T47D (cell line): Measurements from ENCODE around the gene STARD10.

Experiments used
- DNase-seq, 2 experiments: peaks; one replicate each; pipeline versions ENCODE4 v3.0.0 to v3.0.0-alpha.2; 2011 to 2012; ENCODE audit warnings: low read depth in 1 of 2, low spot score in 1 of 2
- JUND ChIP-seq: IDR thresholded peaks from 2 replicates; pipeline ENCODE4 v1.6.1; 2012; ENCODE audit warnings: low read depth
- in situ Hi-C: cut with HindIII; loops from 2 replicates; pipeline ENCODE4 v1.10.0; 2016; ENCODE audit warnings: low sequenced_read_pairs, low pct_unique_long_range_greater_than_20kb

Gene STARD10, protein sequence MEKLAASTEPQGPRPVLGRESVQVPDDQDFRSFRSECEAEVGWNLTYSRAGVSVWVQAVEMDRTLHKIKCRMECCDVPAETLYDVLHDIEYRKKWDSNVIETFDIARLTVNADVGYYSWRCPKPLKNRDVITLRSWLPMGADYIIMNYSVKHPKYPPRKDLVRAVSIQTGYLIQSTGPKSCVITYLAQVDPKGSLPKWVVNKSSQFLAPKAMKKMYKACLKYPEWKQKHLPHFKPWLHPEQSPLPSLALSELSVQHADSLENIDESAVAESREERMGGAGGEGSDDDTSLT

DNA sequence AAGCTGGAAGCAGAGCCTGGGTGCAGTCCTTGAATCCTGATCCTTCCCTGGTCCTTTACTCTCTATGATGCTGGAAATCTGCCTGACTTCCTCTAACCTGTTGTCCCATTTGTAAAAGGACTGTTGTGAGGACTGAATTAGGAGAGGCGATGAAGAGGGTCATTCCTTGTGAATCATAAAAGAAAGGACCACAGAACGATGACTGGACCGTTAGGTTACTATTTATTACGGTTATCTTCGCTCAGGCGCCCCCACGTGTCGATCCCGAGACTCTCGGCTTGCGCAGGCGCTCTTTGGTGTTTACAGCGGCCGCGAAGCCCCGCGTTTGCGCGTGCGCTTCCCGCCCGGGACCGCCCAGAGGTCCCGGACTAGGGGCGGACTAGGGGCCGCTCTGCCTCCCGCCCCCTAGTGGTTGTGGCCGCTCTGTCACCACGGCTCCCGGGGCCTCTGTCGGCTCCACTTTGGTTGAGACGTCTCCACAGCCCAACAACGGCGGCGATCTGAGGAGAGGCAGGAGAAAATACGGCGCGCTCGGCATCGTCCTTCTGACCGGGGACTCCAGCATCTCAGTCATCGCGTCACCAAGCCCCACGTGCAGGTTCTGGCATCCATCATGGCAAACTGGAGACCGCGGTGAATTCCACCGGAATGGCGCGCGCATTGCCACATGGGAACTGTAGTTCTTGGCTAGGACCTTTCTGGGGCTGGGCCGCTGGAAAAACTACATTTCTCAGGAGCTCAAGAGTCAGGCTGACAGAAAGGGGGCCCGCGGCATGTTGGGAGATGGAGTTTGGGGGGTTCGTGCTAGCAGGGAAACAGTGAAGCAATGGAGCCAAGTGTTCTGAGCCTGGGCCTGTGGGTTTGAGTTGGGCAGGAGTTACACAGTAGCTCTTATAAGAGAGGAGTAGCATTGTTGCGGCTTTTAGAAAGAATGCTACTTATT is at the start of gene STARD10:
STARD10 (minus strand) TSS at position 623 of the 943 bp plus-strand sequence. CDS start 12,866 bp downstream, outside the sequence.
- DNase-seq: peak; percentile 94 to 97
- in situ Hi-C loops: no loop called here
- TF ChIP-seq JUND: no peak

DNA sequence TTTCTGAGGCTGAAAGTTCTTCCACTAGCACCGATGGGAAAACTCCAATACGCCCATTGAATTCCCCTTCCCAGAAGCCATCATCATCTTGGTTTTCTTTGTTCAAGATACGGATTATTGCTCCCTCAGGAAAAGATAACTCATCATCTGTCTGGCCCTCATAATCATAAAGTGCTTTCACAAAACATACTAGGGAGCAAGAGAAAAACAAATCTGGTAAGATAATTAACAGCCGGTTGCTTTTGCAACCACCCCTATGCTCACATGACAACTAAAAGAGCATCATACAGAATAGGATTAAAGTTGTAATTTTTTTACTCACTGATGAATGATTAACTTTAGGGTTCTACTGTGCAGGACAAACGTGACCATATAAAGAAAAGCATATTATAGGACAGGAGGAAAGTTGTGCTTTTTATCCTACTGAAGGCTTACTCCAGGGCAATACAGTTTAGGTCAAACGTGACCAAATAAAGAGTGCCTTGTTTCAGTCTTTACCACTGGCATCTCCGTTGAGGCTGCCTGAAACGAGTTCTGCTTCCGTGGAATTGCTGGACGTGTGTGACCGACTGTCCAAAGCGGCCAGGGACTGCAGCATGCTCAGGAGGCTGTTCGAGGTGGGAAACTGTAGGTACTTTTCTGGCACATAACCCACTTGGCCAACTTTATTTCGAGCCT is 48.9 kb upstream of the STARD10 start:
- TF ChIP-seq JUND: no peak
- in situ Hi-C loops: no loop called here
- no peak for DNase-seq

DNA sequence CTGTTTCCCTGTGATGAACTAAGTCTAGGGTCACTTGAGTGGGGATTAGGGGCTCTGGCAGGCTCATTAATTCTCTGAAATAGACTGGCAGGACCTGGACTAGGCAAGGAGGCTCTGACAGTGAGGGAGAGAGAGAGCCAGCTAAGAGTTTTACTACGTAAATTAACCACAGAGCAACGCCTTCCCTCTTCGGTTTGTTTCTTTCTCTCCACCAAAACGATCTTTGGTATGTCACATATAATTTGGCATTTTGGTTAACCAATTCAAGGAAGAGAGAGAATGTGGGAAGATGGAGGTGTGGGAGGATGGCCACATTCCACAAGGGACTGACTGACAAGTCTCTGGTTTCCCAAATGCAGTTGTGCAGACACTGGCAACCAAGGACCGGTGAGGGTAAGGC is 48.3 kb upstream of the STARD10 start:
- TF ChIP-seq JUND: no peak
- DNase-seq: no peak
- in situ Hi-C loops: no loop called here

DNA sequence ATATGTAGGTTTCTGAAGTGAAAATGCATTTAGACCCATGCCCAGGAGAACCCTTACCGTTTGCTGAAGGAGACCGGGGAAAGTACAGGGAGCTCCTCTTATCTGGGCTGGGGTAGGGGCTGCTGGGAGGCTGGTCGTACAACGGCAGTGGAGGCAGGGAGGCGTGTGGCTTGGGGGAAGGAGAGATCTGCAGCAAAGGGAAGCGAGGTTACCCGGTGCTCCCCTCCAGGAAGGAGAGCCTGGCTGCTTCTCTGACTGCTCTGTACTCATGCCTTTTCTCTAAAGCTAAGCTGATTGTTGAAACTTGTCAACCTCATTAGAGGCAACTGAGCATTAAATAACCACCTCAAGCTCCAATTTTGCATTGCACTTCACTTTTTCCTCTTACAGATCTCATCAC is 47.5 kb upstream of the STARD10 start:
- no peak for TF ChIP-seq JUND
- no peak for DNase-seq
- in situ Hi-C loops: no loop called here

DNA sequence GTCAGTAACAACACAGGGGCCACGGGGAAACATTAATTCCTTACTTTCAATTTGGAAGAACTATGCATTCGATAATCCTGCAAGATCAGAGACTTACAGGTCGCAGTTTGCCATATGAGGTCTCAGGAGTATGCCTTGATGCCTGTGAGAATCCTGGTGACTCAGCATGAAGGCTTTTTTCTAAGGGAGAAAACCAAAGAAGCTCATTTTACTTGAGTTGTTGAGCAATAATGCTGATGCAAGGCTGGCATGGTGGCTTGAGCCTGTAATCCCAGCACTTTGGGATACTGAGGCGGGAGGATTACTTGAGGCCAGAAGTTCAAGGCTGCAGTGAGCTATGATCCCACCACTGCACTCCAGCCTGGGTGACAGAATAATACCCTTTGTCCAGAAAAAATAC is 46.9 kb upstream of the STARD10 start:
- in situ Hi-C loops: no loop called here
- no peak for TF ChIP-seq JUND

DNA sequence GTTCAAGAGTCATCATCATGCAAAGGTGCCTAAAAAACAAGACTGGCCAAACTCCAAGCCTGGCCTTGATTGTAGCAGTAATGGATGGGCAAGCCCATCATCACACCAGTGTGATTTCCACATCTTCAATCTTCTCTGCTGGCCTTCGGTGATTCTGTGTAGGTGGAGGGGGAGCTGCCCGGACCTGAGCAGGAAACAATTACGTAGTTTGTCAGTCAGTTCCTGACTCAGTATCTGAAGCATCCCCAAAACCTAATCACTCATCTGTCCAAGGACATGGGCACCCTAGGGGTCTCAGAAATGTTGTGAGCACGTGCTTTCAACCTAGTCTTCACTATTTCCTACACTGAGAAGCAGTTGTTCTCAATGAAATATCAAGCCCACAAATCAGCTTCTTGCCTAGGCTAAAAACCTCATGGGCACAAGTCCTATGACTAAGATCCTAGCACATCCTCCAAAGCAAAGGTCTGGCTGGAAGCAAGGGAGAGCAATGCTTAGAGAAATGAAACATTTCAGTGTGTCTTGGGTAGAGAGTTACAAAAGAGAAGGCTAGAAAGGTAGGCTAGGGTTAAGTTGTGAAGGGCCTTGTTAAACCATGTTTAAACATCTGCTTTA is 45.0 kb upstream of the STARD10 start:
- no peak for DNase-seq
- TF ChIP-seq JUND: no peak
- in situ Hi-C loops: no loop called here

More for the DNA sequence above, 46.9 kb upstream of the STARD10 start:
- DNase-seq: no peak

DNA sequence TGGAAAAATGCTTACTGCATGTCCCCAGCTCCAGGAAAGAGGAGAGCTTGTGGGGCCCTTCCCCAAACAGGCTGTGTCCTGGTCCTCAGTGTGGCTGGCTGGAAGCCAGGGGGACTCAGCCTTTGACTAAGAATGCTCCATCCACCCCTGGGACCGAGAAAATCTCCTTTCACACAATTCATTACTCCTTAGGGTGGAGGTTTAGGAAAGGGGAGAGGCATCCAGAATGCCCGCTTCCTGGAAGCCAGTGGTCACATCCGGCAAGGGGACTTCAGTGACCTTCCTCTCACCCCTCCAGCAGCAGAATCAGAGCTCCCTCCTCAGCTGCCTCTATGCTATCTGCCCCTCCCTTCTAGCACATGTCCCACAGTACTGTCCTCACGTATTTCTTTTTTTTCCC is 42.3 kb upstream of the STARD10 start:
- no peak for TF ChIP-seq JUND
- in situ Hi-C loops: no loop called here

DNA sequence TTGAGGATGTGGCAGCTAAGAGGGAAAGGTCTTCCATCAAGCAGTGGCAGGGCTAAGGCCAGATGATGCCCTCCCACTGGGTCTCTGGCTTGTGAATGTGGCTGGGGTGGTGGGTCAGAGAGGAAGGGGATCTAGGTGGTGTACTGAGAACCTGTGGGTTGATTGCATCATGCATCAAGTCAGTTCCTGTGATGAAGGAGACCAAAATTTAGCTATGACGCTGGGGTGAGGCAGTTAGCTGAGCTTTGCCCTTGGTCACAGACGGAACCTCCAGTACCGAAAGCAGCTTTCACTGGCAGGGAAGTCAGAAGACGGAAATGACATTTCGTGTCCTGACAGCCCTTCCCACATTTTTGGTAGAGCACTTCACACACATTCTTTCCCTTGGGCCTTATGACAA is 41.1 kb upstream of the STARD10 start:
- no peak for TF ChIP-seq JUND
- no peak for DNase-seq
- in situ Hi-C loops: no loop called here

More for the DNA sequence above, 42.3 kb upstream of the STARD10 start:
- no peak for DNase-seq

DNA sequence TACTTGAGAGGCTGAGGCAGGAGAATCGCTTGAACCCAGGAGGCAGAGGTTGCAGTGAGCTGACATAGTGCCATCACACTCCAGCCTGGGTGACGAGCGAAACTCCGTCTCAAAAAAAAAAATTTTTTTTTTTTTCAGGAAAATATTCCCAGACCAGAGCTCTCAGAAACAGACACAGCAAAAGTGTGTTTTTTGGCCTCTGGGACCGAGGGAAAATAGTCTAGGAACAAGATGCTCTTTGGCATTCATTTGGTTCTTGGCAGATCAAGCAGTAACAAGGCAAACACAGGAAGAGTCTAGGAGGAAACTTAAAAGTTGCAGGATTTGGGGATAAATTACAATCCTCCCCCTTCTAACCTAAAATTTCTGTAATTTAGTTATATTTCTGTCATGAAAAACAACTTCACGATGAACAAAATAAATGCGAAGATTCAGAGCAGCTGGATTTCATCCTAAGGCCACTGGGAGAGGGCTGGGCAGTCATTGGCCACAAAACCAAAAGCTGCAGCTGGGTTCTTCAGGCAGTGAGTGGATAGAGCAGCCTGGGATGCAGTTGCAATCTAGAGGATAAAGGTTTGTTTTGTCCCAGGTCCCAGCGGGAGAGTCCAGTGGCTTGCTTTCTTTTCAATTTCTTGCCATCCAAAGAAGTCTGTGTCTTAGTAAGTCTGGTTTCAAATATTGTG is 40.1 kb upstream of the STARD10 start:
- no peak for TF ChIP-seq JUND

DNA sequence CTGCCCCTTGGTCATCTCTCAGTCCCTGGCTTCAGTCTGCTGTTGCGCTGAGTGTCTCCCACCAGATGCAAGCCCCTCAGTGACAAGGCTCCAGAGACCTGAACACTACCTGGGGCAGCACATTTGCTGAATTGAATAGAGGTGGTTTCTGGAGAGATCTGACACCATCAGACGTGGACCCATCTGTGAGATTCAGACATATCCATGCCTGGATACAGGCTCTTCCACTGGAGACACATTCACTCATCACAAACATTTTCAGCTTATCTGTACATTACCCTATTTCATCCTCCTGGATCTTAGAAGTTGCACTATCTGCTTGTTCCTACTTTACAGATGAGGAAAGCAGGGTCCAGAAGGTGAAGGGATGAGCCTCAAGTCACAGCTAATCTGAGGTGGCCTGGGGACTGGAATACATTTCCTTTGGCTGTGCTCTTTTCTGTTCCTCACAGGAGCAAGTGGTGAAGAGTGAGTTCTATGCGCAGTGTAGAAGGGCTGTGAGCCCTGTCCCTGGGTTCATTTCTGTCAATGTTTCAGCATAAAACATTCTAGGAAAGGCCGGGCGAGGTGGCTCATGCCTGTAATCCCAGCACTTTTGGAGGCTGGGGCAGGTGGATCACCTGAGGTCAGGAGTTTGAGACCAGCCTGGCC is 39.4 kb upstream of the STARD10 start:
- TF ChIP-seq JUND: no peak
- DNase-seq: no peak
- in situ Hi-C loops: no loop called here

More for the DNA sequence above, 40.1 kb upstream of the STARD10 start:
- in situ Hi-C loops: no loop called here
- no peak for DNase-seq

DNA sequence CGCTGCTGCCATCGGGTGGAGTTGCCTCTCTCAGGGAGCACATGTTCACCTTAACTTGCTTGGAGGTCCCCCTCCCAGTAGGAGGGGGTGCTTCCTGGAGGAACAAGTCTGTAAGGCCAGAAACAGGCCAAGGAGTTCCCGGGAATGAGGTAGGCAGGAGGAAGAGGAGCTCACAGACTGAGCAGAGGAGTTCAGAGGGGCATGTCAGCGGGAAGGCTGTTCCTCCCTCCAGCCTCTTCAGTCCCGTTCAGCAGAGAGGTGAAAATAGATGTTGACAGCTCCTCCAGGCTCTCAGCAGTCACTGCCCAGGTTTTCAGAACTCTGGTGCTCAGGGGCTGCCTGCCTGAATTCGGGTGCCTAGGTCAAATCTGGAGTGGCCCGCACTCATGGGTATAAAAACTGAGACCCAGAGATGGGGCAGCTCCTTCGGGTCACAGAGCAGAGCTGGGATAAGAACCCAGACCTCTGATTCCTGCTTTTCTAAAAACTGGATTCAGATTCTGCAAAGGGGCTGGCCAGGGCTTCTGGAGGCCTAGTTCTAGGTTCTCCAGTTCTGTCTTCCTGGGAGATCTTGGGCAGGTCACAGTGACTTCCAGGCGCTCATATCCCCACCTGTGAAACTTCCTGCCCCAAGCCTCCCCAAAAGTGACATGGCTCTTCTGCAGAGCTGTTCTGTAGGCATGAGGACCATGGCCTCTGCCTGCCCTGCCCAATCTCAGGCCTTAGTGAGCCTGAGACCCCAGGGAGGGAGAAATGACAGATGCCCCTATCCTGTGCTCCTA is 38.6 kb upstream of the STARD10 start:
- TF ChIP-seq JUND: no peak

More for the DNA sequence above, 38.6 kb upstream of the STARD10 start:
- no peak for DNase-seq
- in situ Hi-C loops: no loop called here
